ENCODE data around the gene SERPINI2. TPM values are rescaled to one million over a fixed set of nuclear protein-coding genes. Genes with fewer than 3 reads are reported as not detected.
A peak's percentile ranks its signal among the peaks of the same experiment; 100 is the strongest.
"Not testable (repeated sequence)": the region's sequence is repeated elsewhere in the genome, so short reads cannot be mapped to it uniquely, and the experiment has no call there.

The SERPINI2 gene
- total RNA-seq, 1 donor from 2014 or later: 0.40 TPM

GRCh38 chr3:167453815-167454214 lies 20.0 kb downstream of the SERPINI2 start:
- ATAC-seq (ENCODE audit: poor library complexity): no peak
- no peak for DNase-seq
- intact Hi-C loops (cut with DNase I): no loop called here

DNA sequence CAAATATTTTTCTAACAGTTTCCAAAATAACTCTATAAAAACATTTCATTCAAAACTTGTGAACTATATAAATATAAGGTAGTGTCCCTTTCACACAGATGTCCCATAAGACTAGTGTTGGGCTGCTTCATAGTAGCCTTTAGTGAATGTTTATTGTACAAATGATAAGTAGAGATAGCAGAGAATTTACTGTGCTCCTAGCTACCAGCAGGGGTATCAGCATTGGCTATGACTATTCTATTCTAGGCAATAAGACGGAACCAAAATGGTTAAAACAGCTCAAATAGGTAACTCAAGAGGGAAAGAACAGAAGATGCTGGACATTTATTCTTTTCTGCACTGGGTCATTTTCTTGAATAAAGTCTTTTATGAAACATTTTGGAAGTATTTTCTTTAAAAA lies 22.6 kb downstream of the SERPINI2 start:
- ATAC-seq (ENCODE audit: poor library complexity): no peak
- DNase-seq: no peak
- intact Hi-C loops (cut with DNase I): no loop called here

GRCh38 chr3:167450675-167451074 lies 23.2 kb downstream of the SERPINI2 start:
- intact Hi-C loops (cut with DNase I): no loop called here
- DNase-seq: no peak
- no peak for ATAC-seq (ENCODE audit: poor library complexity)

DNA sequence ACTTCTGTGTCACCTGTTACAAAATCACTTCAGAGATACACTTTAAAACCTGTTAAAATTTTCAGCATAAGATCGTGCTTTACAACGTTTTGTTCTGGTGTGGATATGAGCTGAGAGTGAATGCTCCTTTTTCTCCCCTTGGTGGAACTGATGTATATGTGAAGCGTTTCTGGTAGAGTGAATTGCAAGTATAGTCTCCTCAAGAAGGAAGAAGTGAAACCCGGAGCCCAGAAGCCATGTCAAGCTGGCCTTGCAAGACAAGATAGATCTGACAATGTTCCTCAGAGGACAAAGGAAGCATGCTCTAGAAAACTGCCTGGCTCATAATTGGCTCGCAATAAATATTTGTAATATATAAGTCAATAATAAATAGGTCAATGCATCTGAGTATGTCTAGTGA lies 23.6 kb downstream of the SERPINI2 start:
- intact Hi-C loops (cut with DNase I): no loop called here
- ATAC-seq (ENCODE audit: poor library complexity) (no peak), DNase-seq (no peak)

GRCh38 chr3:167445491-167445890 lies 28.4 kb downstream of the SERPINI2 start:
- no peak for ATAC-seq (ENCODE audit: poor library complexity)
- no peak for DNase-seq
- intact Hi-C loops (cut with DNase I): no loop called here

GRCh38 chr3:167441256-167441655 lies 32.6 kb downstream of the SERPINI2 start:
- DNase-seq (no peak), ATAC-seq (ENCODE audit: poor library complexity) (no peak)
- intact Hi-C loops (cut with DNase I): no loop called here

DNA sequence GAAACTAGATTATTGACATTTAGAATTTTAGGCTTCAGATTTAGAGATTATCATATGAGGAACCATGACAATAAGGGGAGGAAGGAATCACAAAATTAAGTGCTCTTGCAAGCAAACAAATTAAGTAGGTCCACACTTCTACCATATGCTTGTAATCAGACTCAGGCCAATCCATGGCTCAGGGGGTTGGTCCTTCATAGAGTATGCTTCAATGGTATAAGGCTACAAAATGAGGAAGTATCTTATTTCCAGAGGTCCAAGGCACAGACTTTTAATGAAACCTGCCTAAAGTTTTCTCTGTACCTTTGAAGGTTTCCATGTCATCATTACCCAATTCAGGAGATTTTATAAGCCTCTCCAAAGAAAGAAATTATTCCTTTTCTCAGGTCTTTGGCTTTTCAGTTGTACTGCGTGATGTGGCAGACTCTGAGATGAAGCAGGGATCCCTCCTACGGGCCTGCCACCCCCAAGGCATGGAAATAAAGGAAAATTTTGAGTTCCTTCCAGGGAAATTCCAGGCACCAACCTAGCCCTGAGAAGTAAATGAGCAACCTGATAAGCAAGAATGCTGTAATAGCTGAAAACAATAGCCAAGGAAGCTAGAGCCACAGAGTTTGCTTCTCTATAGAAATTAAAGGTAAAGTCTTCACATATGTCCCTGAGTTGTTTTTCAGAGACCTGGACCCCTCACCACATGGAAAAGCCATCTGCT lies 36.3 kb downstream of the SERPINI2 start:
- intact Hi-C loops (cut with DNase I): no loop called here
- DNase-seq: no peak
- no peak for ATAC-seq (ENCODE audit: poor library complexity)

DNA sequence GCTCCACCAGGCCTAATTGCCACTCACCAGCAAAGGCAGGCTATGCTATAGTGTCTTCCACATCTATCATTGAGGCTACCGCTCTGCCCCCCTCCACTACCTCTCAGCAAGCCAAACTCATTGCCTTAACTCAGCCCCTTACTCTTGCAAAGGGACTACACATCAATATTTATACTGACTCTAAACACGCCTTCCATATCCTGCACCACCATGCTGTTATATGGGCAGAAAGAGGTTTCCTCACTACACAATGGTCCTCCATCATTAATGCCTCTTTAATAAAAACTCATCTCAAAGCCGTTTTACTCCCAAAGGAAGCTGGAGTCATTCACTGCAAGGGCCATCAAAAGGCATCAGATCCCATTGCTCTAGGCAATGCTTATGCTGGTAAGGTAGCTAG lies 46.9 kb downstream of the SERPINI2 start:
- intact Hi-C loops (cut with DNase I); DNase-seq; ATAC-seq (ENCODE audit: poor library complexity): not testable (repeated sequence)

GRCh38 chr3:167422396-167422795 lies 51.4 kb downstream of the SERPINI2 start:
- DNase-seq; intact Hi-C loops (cut with DNase I): not testable (repeated sequence)

GRCh38 chr3:167409611-167410010 lies 64.2 kb downstream of the SERPINI2 start:
- no peak for ATAC-seq (ENCODE audit: poor library complexity)
- DNase-seq: no peak
- intact Hi-C loops (cut with DNase I): no loop called here

More at GRCh38 chr3:167422396-167422795, 51.4 kb downstream of the SERPINI2 start:
- not testable (repeated sequence) for ATAC-seq (ENCODE audit: poor library complexity)

DNA sequence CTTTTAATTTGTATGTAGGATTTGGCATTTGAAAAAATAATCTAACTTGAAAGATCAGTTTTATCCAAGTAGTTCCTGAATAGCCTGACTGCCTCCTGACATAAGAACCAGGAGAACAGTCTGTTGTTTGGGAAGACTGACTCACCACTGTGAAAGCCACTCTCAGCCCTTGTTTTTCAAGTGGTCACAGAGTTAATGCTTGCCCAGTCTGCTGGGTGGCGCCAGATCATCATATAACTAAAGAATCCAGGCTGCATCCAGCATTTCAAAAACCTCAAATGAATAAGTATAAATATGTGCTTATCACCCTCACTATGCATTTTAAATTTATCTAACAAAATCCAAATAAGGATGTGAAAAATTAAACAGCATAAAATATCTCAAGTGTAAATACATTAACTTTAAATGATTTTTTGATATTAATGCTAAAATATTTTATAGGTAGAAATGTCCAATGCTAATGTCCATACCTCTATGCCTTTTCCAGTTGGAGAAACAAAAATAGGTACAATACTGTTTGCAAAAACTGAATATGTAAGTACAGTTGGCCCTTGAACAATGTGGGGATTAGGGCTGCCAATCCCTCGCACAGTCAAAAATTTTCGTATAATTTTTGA lies 66.9 kb downstream of the SERPINI2 start:
- ATAC-seq (ENCODE audit: poor library complexity) (peak; percentile 78), DNase-seq (no peak)
- intact Hi-C loops (cut with DNase I): no loop called here

GRCh38 chr3:167397826-167398225 lies 76.0 kb downstream of the SERPINI2 start:
- intact Hi-C loops (cut with DNase I): no loop called here
- no peak for DNase-seq
- no peak for ATAC-seq (ENCODE audit: poor library complexity)

GRCh38 chr3:167396075-167396474 lies 77.8 kb downstream of the SERPINI2 start:
- DNase-seq: no peak
- ATAC-seq (ENCODE audit: poor library complexity): no peak
- intact Hi-C loops (cut with DNase I): no loop called here

DNA sequence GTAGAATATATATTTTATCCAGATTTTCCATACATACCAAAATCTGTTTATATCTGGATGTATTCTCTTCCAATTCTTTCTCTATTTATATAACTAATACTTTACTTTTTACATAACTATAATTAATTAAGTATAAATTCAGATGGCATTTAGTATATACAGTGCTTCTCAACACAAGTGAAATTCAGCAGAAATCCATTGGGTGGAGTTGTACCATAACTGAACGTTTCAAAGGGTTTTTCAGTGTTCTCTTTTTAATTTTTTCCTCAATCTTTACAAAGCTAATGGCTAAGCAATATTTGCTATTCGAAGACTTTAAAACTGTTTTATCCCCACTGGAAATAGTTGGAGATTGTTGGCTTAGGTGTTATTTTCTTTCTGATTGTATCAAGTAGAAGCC lies 79.8 kb downstream of the SERPINI2 start:
- intact Hi-C loops (cut with DNase I): no loop called here
- ATAC-seq (ENCODE audit: poor library complexity): no peak
- no peak for DNase-seq

Other genes starting within 250 kb of the SERPINI2 start
- not detected for gene ZBBX, start 93.7 kb downstream of the SERPINI2 start, total RNA-seq
- 2.6 TPM for gene WDR49, start 179.9 kb upstream of the SERPINI2 start, total RNA-seq

Data from Right ventricle myocardium superior (tissue), 1 donor.